OCI-LY7 (cell line): Measurements from ENCODE around the gene LINGO3. TPM values are rescaled to one million over a fixed set of nuclear protein-coding genes. Genes with fewer than 3 reads are reported as not detected.

Experiments used
- BruUV-seq: library from RNA; stranded (reverse); fragments of 400-500 nt; replicated peaks from 2 replicates; lab custom pipeline; 2021; lab: Mats Ljungman, UMichigan
- CTCF ChIA-PET: fragments of 300-600 bp; sonication (Branson Sonifier 250); formaldehyde crosslinking; loops from one replicate; lab custom pipeline; 2022; ENCODE audit warnings: antibody characterized with exemption; ENCODE audit not compliant: unreplicated experiment; lab: Charles Lee
- POLR2A ChIA-PET: fragments of 300-600 bp; sonication (Branson Sonifier 250); formaldehyde crosslinking; loops from one replicate; lab custom pipeline; 2022; ENCODE audit warnings: antibody characterized with exemption; lab: Charles Lee
- DNase-seq: peaks from one replicate; pipeline ENCODE4 v3.0.0-alpha.2; 2015; ENCODE audit warnings: low spot score
- H2AFZ ChIP-seq: fragments of 200-600 bp; sonication (generic), shearing (Covaris generic); 2 replicates; pipeline ENCODE4 v1.6.1; 2014; ENCODE audit warnings: mild to moderate bottlenecking, antibody characterized with exemption, low read length, moderate library complexity
- H3K27ac ChIP-seq: fragments of 200-600 bp; sonication (generic); 2 replicates; pipeline ENCODE4 v1.5.1; 2014; ENCODE audit warnings: mixed run types, low read depth, mild to moderate bottlenecking, moderate library complexity, low read length, inconsistent platforms; ENCODE audit not compliant: poor library complexity, severe bottlenecking
- H3K36me3 ChIP-seq: fragments of 200-600 bp; sonication (generic); 2 replicates; pipeline ENCODE4 v1.6.1; 2014; ENCODE audit warnings: mild to moderate bottlenecking, antibody characterized with exemption, low read length, moderate library complexity, mixed read lengths; ENCODE audit not compliant: insufficient read depth
- H3K4me1 ChIP-seq: fragments of 200-600 bp; sonication (generic); 2 replicates; pipeline ENCODE4 v1.5.1; 2014; ENCODE audit warnings: mild to moderate bottlenecking, low read length; ENCODE audit not compliant: insufficient read depth, poor library complexity, severe bottlenecking
- H3K4me2 ChIP-seq: fragments of 200-600 bp; sonication (generic); 2 replicates; pipeline ENCODE4 v1.6.1; 2014; ENCODE audit warnings: mild to moderate bottlenecking, low read length
- H3K4me3 ChIP-seq: fragments of 200-600 bp; sonication (generic); 2 replicates; pipeline ENCODE4 v1.5.1; 2014; ENCODE audit warnings: mild to moderate bottlenecking, low read depth, low read length; ENCODE audit not compliant: poor library complexity, severe bottlenecking
- H3K79me2 ChIP-seq: fragments of 200-600 bp; sonication (generic); 2 replicates; pipeline ENCODE4 v1.6.1; 2016; ENCODE audit warnings: low read depth, mild to moderate bottlenecking, low read length, moderate library complexity, mixed read lengths; ENCODE audit not compliant: insufficient read depth
- H3K9me2 ChIP-seq: fragments of 200-600 bp; sonication (generic); 2 replicates; pipeline ENCODE4 v1.6.1; 2016; ENCODE audit warnings: mild to moderate bottlenecking, low read length, mixed read lengths; ENCODE audit not compliant: insufficient read depth
- H3K9me3 ChIP-seq: fragments of 200-600 bp; sonication (generic); 2 replicates; pipeline ENCODE4 v1.6.1; 2014; ENCODE audit warnings: mild to moderate bottlenecking, mixed run types, low read length, mixed read lengths
- H4K20me1 ChIP-seq: fragments of 200-600 bp; sonication (generic); 2 replicates; pipeline ENCODE4 v1.6.1; 2014; ENCODE audit warnings: mild to moderate bottlenecking, antibody characterized with exemption, low read length, moderate library complexity, mixed read lengths; ENCODE audit not compliant: insufficient read depth
- CTCF ChIP-seq: fragments of 200-600 bp; sonication (generic); conservative IDR thresholded peaks from 2 replicates; pipeline ENCODE4 v1.5.1; 2014; ENCODE audit warnings: mild to moderate bottlenecking, antibody characterized with exemption, low read length, moderate library complexity, mixed read lengths
- EZH2phosphoT487 ChIP-seq: fragments of 200-600 bp; sonication (generic); IDR thresholded peaks from 2 replicates; pipeline ENCODE4 v1.6.1; 2018; ENCODE audit warnings: low read depth, borderline replicate concordance, mild to moderate bottlenecking, mixed run types, antibody characterized with exemption, low read length, moderate library complexity, mixed read lengths
- intact Hi-C: fragments of 100-400 bp; cut with micrococcal nuclease; formaldehyde crosslinking; loops from one replicate; pipeline ENCODE4 v1.10.0; 2022; ENCODE audit not compliant: unreplicated experiment
- total RNA-seq, 2 experiments: library from RNA; depleted of rRNA in 1 of 2; stranded (reverse); fragments of >200 nt in 1 of 2; shearing (Covaris generic) in 1 of 2; gene quantifications; 2 replicates each; pipeline ENCODE4 v1.2.3, GENCODE V29; 2014 to 2022

Gene LINGO3
- total RNA-seq, 2 experiments from 2014 or later = 0.13 to 0.38 TPM

DNA sequence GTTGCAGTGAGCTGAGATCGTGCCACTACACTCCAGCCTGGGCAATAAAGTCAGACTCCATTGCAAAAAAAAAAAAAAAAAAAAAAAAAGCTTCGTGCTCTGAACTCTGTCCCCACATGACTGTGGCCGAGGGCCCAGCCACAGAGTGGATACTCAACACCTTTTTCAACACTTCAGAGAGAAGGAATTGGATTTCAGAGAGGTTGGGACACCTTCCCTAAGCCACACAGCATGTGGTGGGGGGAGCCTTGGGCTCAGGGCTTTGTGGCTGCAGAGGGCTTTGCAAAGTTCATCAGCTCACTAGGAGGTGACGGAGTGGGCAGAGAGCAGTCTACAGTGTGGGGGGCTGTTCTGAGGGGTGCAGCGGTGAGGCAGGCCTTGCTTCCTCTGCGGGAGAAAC lies 11.0 kb upstream of the LINGO3 start:
- Histone ChIP-seq H3K9me2 (no peaks in the 10 kb centered on the region), H3K4me3 (no peak overlapping the region), H3K27ac (peak overlapping the region; percentile 58), H3K79me2 (no peaks in the 10 kb centered on the region), H3K36me3 (peaks cover 29% of the 10 kb centered on the region), H4K20me1 (no peaks in the 10 kb centered on the region), H3K9me3 (peaks cover 19% of the 10 kb centered on the region), H2AFZ (no peak overlapping the region; the same call in 1 of the 2 replicates), H3K4me2 (peak overlapping the region; percentile 51), H3K4me1 (peaks cover 18% of the 10 kb centered on the region)
- no TSS peak for BruUV-seq
- intact Hi-C loops = loop anchor here (5.0 kb wide), 1 partner anchor 162 kb away; no protein-coding TSS in a partner anchor
- CTCF ChIA-PET = interaction anchor here (1.0 kb wide), 1 partner anchor 29 kb away, joined by 9 read pairs; no protein-coding TSS in a partner anchor
- TF ChIP-seq CTCF = no peak
- TF ChIP-seq EZH2phosphoT487 = no peak
- DNase-seq = no peak
- POLR2A ChIA-PET = interaction anchor here (0.6 to 1.3 kb wide), 4 partner anchors 9 to 301 kb away, joined by 3 to 4 read pairs (median 4); no protein-coding TSS in a partner anchor

- intact Hi-C loops = loop anchor here (5.0 kb wide), 1 partner anchor 160 kb away; no protein-coding TSS in a partner anchor
- no peaks in the 10 kb centered on the region for H3K9me2 ChIP-seq
- H3K4me3 ChIP-seq = no peak overlapping the region
- H3K36me3 ChIP-seq = peaks cover 20% of the 10 kb centered on the region
- H2AFZ ChIP-seq = no peak overlapping the region
- H3K9me3 ChIP-seq = peaks cover 19% of the 10 kb centered on the region
- peak overlapping the region; percentile 58 for H3K27ac ChIP-seq
- DNase-seq = no peak
- 0 out of 2 replicates have a peak overlapping the region, but pooled peaks have one; percentile 51 for H3K4me2 ChIP-seq
- H3K79me2 ChIP-seq = no peaks in the 10 kb centered on the region
- TF ChIP-seq EZH2phosphoT487 (no peak), CTCF (no peak)
- BruUV-seq = no TSS peak
- POLR2A ChIA-PET = no interaction called here
- CTCF ChIA-PET = no interaction called here
- peaks cover 20% of the 10 kb centered on the region for H3K4me1 ChIP-seq
- no peaks in the 10 kb centered on the region for H4K20me1 ChIP-seq
Measured at GRCh38 chr19:2317756-2318155, 9.8 kb upstream of the LINGO3 start.

GRCh38 chr19:2317300-2317699 lies 9.3 kb upstream of the LINGO3 start:
- Histone ChIP-seq H3K4me1 (peaks cover 23% of the 10 kb centered on the region), H3K36me3 (peaks cover 16% of the 10 kb centered on the region), H3K4me2 (no peak overlapping the region), H3K9me2 (no peaks in the 10 kb centered on the region), H3K4me3 (no peak overlapping the region), H3K9me3 (peaks cover 19% of the 10 kb centered on the region), H4K20me1 (no peaks in the 10 kb centered on the region), H3K27ac (no peak overlapping the region), H2AFZ (no peak overlapping the region), H3K79me2 (no peaks in the 10 kb centered on the region)
- ChIA-PET CTCF (no interaction called here), POLR2A (no interaction called here)
- TF ChIP-seq EZH2phosphoT487 = no peak
- no peak for TF ChIP-seq CTCF
- BruUV-seq = no TSS peak
- no peak for DNase-seq
- intact Hi-C loops = loop anchor here (5.0 kb wide), 1 partner anchor 160 kb away; no protein-coding TSS in a partner anchor
